Effector memory CD8-positive, alpha-beta T cell (primary cell): ENCODE measurements around the gene PLK3.
"Not testable (repeated sequence)": the region's sequence is repeated elsewhere in the genome, so short reads cannot be mapped to it uniquely, and the experiment has no call there.

Experiments
- ATAC-seq: fragments of 150-1000 bp; cut with Tn5 transposase; replicated peaks from 2 replicates; pipeline ENCODE4 v1.10.0; 2021; ENCODE audit warnings: mild to moderate bottlenecking, moderate library complexity
- DNase-seq, 3 experiments: peaks; one replicate each; pipeline ENCODE4 v3.0.0; 2021
- H3K27ac Mint-ChIP-seq, 2 donors: one replicate each; pipeline ENCODE4 v1.8.0; 2022; ENCODE audit warnings: mild to moderate bottlenecking in 2 of 2, mixed read lengths in 2 of 2, moderate library complexity in 2 of 2
- H3K27me3 Mint-ChIP-seq, 2 donors: one replicate each; pipeline ENCODE4 v1.8.0; 2022; ENCODE audit warnings: mixed read lengths in 2 of 2
- H3K36me3 Mint-ChIP-seq: one replicate; pipeline ENCODE4 v1.8.0; 2022; ENCODE audit warnings: mild to moderate bottlenecking, moderate library complexity, mixed read lengths; ENCODE audit not compliant: insufficient read depth
- H3K4me1 Mint-ChIP-seq, 2 donors: one replicate each; pipeline ENCODE4 v1.8.0; 2022; ENCODE audit warnings: low read depth in 2 of 2, mixed read lengths in 2 of 2
- H3K4me3 Mint-ChIP-seq, 2 donors: one replicate each; pipeline ENCODE4 v1.8.0; 2022; ENCODE audit warnings: mild to moderate bottlenecking in 2 of 2, mixed read lengths in 2 of 2, moderate library complexity in 2 of 2
- H3K9me3 Mint-ChIP-seq, 2 donors: one replicate each; pipeline ENCODE4 v1.8.0; 2022; ENCODE audit warnings: mixed read lengths in 2 of 2

Gene PLK3

DNA sequence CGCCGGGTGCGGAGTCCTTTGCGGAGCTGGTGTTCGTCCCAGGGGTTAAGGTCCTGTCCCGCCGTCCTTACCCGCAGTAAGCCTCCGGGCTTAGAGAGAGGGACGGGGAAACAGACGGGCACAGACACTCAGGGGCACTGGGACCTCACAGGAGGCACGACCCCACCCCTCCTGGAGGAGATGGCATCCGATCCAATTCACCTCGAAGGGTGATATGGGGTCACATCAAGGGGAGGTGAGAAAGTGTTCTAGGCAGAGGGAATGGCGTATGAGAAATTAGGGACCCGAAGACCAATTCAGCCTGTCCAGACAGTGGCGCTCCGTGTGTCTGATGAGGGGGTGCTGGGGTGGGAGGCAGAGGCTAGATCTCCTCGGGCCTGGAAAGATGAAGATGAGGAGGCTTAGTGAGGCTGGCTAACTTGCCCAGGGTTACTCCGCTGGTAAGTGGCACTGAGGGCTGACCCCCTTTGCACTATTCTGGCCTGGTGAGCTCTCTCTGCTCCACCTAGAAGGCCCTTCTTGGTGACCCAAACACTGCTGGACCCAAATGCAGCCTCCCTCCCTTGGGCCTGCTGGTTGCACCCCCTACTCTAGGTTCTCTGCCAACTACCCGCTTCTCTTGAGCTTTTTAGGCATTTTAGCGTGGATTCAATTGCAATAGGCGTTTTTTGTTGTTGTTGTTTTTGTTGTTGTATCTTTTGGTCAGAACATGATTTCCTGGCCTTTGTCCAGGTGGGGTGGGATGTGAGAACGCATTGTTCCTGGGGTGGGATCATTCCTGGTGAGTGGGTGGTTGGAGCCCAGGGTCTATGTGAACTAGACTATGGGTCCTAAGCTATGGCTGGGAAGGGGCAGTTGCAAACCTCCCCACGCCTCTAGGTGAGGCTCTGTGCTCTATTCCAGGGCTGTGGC, 20.4 kb downstream of the PLK3 start:
- H3K4me3 Mint-ChIP-seq: peak overlapping the region; percentile 89 to 93
- H3K27ac Mint-ChIP-seq: peak overlapping the region; percentile 100
- H3K9me3 Mint-ChIP-seq: no peaks in the 10 kb centered on the region
- H3K27me3 Mint-ChIP-seq: no peaks in the 10 kb centered on the region
- no peak for DNase-seq
- peaks cover 28% of the 10 kb centered on the region for H3K36me3 Mint-ChIP-seq
- peaks cover 26 to 27% of the 10 kb centered on the region in 2 donors for H3K4me1 Mint-ChIP-seq
- ATAC-seq: no peak

DNA sequence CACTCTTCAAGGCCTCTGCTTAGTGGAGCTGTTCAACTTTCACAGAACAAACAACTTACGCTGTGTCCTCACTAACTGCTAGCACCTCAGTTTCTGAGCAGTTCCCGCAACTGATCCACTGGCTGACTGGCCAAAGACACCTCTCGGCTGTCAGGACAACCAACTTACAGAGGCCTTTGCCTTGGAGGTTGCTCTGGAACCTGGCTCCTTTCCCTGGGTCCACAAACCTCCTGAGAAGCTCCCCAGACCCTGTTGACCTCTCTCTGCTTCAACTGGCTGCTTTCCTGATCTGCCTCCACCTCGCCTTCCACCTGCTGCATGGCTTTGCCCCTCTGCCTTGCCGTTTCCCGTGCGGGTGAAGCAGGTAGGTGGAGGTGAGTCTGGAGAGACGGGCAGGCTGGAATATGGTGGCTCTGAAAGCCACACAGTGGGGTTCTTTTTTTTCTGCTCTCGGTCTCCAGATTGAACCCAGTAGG, 21.1 kb downstream of the PLK3 start:
- peaks cover 30% of the 10 kb centered on the region for H3K36me3 Mint-ChIP-seq
- no peak for DNase-seq
- no peaks in the 10 kb centered on the region for H3K9me3 Mint-ChIP-seq
- H3K27me3 Mint-ChIP-seq: no peaks in the 10 kb centered on the region
- H3K27ac Mint-ChIP-seq: peak overlapping the region; percentile 100
- peak overlapping the region; percentile 89 to 93 for H3K4me3 Mint-ChIP-seq
- H3K4me1 Mint-ChIP-seq: peaks cover 26 to 27% of the 10 kb centered on the region in 2 donors
- ATAC-seq: no peak

DNA sequence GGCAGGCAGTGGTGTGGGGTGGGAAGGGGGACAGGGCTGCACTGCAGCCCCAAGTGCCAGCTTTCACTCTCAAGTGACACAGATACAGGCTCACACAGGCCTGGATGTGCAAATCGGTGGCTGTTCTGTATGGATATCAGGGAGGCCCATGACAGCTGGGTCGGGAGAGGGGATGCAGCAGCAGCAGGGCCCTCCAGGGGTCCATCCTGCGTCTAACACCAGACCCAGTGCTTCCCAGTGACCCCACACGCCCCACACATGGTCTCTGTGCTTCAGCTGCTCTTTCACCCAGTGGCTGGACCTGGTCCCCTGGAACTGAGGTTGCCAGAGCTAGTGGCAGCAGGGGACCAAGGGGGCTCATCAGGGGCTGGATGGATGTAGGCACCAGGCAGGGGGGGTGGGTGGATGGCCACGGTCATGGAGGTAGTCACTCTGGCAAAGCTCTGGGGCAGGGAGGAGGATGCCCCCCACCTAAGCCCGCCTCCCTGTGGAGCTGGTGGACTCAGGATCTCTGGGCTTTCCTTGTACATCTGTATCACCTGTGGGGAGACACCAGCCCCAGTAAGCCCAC, 22.0 kb downstream of the PLK3 start:
- Mint-ChIP-seq H3K27ac (no peak overlapping the region), H3K27me3 (no peaks in the 10 kb centered on the region)

DNA sequence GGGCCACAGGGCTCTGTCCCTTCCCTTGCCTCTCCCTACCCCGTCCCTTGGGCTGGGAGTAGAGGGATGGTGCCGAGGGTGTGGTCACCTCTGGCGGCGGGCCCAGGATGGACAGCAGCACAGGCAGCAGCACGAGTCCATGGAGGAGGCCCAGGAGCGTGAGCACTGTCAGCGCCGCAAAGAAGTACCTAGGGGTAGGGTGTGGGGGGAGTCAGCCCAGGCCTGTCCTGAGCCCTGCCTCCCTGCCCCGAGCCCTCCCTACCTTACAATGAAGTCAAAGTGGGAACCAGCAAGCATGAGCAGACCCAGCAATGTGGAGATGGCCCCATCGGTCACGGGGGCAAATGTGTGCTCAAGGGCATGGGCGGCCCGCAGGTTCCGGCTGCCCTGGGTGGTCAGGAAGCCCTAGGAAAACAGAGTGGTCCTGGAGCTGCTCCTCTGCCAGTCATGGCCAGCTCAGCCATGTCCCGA, 22.8 kb downstream of the PLK3 start:
- Mint-ChIP-seq H3K27me3 (no peaks in the 10 kb centered on the region), H3K9me3 (no peaks in the 10 kb centered on the region), H3K36me3 (peaks cover 30% of the 10 kb centered on the region), H3K27ac (no peak overlapping the region), H3K4me3 (no peak overlapping the region), H3K4me1 (peaks cover 24 to 26% of the 10 kb centered on the region in 2 donors)
- no peak for DNase-seq
- ATAC-seq: no peak

More for the DNA sequence above, 22.0 kb downstream of the PLK3 start:
- peaks cover 30% of the 10 kb centered on the region for H3K36me3 Mint-ChIP-seq
- peaks cover 26 to 27% of the 10 kb centered on the region in 2 donors for H3K4me1 Mint-ChIP-seq
- no peaks in the 10 kb centered on the region for H3K9me3 Mint-ChIP-seq
- no peak overlapping the region for H3K4me3 Mint-ChIP-seq
- no peak for DNase-seq
- no peak for ATAC-seq

DNA sequence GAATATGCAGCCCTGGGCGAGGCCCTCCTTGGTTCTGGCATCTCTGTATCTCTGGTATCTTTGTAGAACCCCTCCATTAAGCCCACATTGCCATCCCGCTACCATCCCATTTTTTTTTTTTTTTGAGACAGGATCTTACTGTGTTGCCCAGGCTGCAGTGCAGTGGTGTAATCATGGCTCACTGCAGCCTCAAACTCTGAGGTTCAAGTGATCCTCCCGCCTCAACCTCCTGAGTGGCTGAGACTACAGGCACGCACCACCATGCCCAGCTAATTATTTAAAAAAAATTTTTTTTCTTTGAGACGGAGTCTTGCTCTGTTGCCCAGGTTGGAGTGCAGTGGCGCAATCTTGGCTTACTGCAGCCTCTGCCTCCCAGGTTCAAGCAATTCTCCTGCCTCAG, 24.2 kb downstream of the PLK3 start:
- not testable (repeated sequence) for DNase-seq, H3K27me3 Mint-ChIP-seq, ATAC-seq, H3K9me3 Mint-ChIP-seq, H3K4me3 Mint-ChIP-seq, H3K27ac Mint-ChIP-seq
- peaks cover 18 to 20% of the 10 kb centered on the region in 2 donors for H3K4me1 Mint-ChIP-seq
- H3K36me3 Mint-ChIP-seq: peaks cover 20% of the 10 kb centered on the region

DNA sequence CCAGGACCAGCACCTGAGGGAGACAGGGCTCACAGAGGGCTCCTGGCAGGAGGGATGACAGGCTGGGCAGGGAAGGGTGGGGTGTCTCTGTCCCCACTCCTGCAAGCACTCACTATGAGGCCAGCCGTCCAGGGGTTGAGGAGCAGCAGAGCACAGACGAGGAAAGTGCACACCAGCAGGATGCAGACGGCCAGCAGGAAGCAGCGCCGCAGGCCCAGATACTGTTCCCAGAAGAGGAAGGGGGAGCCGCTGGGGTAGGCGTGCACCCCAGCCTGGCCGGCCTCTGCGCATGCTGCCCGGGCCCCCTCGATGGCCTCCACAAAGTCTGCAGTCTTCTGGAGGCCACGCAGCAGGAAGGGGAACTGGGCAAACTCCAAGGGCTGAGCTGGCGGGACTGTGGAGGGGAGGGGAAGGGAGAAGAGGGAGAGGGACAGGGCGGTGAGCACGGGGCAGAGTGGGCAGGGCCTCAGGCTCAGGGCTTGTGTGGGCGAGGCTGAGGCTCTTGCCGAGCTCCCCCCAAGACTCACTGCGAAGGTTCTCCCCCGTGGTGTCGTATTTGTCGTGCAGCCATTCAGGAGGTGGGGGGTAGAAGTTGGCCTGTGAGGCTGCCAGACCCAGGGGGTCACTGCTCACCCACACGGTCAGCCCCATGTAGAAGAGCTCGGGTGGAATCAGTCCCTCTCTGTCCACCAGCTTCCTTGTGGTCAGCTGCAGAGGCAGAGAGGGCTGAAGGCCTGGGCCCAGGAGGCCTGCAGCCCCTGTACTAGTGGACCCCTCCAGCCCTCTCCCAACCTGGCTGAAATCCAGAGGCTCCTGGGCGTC, 26.4 kb downstream of the PLK3 start:
- H3K27me3 Mint-ChIP-seq: no peaks in the 10 kb centered on the region
- H3K9me3 Mint-ChIP-seq: no peaks in the 10 kb centered on the region
- no peak overlapping the region for H3K4me3 Mint-ChIP-seq
- peaks cover under 1 to 3% of the 10 kb centered on the region in 2 donors for H3K4me1 Mint-ChIP-seq
- no peak for DNase-seq
- peaks cover 11% of the 10 kb centered on the region for H3K36me3 Mint-ChIP-seq
- no peak overlapping the region for H3K27ac Mint-ChIP-seq
- peak; percentile 10 for ATAC-seq

DNA sequence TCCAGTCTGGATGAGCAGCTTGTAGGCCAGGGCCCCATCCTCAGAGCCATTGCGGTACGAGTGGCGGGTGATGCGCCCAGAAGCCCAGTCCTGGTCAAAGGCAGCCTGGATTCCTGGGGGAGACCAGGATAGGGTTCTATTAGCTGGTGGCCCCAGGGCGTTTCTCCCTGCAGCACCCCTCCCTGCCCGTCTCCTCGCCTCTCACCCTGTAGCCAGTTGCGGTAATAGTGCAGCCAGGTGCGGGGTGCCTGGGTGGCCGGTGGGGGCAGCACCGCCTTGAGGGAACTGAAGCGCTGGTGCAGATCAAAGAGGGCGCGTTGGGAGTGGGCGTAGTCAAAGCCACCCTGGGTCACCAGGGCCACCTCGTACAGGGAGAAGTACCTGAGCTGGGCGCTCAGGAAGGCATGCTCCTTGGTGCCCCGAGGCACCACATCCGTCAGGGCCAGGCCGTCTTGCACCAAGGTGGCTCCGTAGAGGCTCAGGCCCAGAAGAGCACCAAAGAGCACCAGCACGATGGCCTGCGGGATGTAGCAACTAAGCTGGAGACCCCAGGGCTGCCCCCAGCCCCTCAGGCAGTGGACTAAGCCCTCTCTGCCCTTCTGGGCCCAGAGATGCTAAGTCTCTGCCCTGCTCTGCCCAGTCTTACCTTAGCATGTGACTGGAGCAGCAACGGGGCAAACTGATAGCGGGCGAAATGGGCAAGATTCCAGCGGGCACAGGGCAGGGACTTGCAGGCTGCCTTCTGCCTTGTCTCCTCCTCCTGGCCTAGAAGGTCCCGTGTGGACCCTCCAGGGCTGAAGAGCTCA, 27.2 kb downstream of the PLK3 start:
- H3K36me3 Mint-ChIP-seq: peaks cover 14% of the 10 kb centered on the region
- H3K4me1 Mint-ChIP-seq: peaks cover 0 to 3% of the 10 kb centered on the region in 2 donors
- H3K9me3 Mint-ChIP-seq: no peaks in the 10 kb centered on the region
- peak overlapping the region in 1 of 2 donors; percentile 27 for H3K4me3 Mint-ChIP-seq
- no peak overlapping the region for H3K27ac Mint-ChIP-seq
- no peaks in the 10 kb centered on the region for H3K27me3 Mint-ChIP-seq
- no peak for DNase-seq
- no peak for ATAC-seq

DNA sequence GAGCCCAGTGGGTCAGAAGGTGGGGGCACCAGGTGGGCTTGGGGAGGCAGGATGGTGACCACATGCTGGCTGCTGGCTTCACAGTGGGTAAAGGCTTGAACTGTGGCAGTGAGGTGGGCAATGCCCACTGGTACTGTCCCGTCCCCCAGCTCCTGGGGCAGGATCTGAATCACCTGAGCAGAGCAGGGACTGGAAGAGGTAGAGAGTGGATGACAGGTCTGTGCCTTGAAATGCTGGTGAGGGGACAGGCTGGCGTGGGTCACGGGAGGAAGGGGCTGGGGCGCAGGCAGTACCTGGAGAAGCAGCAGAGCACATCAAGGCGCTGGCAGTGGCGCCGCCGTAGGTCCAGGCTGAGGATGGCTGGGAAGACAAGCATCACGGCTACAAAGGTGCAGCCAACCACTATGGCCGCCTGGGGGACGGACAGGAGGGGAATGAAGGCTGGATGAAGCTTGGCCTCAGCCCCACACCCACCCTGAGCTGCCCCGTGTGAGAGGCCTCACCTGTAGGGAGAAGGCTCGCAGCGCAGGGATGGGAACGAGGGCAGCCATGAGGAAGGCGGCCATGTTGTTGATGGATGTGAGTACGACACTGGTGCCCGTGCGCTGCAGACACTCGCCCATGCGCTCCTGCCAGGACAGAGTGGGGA, 27.9 kb downstream of the PLK3 start:
- DNase-seq (no peak), ATAC-seq (no peak)
- Mint-ChIP-seq H3K9me3 (no peaks in the 10 kb centered on the region), H3K4me1 (peaks cover 0 to 3% of the 10 kb centered on the region in 2 donors), H3K27ac (no peak overlapping the region), H3K36me3 (peaks cover 8% of the 10 kb centered on the region), H3K27me3 (no peaks in the 10 kb centered on the region), H3K4me3 (peak overlapping the region in 1 of 2 donors; percentile 27)

DNA sequence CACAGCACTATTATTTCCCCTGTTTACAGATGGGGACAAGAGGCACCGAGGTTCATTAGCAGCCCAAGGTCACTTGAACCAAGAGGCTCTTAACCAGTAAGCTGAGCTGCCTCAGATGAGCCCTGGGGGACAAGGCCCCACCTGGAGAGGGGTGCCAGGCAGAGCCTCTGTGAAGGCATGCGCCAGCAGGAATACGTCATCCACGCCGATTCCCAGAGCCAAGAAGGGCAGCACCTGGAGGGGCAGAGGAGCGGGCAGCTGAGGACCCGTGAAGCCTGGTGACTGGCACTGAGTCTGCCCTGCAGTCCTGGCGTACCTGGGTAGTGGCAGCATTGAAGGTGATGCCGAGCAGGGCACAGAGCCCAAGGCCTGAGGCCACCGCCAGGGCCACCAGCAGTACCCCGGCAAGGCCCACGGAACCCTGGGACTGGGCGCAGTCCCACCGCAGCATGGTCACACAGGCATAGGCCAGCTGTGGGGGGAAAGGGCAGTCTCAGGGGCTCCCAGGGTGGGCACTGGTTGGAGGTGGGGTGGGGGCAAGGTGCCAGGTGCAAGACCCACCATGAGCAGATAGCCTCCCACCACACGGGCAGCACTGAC, 28.8 kb downstream of the PLK3 start:
- Mint-ChIP-seq H3K36me3 (peaks cover 8% of the 10 kb centered on the region), H3K9me3 (no peaks in the 10 kb centered on the region), H3K4me1 (peaks cover 0 to 3% of the 10 kb centered on the region in 2 donors), H3K27ac (no peak overlapping the region), H3K27me3 (no peaks in the 10 kb centered on the region), H3K4me3 (no peak overlapping the region)
- no peak for DNase-seq
- ATAC-seq: no peak

DNA sequence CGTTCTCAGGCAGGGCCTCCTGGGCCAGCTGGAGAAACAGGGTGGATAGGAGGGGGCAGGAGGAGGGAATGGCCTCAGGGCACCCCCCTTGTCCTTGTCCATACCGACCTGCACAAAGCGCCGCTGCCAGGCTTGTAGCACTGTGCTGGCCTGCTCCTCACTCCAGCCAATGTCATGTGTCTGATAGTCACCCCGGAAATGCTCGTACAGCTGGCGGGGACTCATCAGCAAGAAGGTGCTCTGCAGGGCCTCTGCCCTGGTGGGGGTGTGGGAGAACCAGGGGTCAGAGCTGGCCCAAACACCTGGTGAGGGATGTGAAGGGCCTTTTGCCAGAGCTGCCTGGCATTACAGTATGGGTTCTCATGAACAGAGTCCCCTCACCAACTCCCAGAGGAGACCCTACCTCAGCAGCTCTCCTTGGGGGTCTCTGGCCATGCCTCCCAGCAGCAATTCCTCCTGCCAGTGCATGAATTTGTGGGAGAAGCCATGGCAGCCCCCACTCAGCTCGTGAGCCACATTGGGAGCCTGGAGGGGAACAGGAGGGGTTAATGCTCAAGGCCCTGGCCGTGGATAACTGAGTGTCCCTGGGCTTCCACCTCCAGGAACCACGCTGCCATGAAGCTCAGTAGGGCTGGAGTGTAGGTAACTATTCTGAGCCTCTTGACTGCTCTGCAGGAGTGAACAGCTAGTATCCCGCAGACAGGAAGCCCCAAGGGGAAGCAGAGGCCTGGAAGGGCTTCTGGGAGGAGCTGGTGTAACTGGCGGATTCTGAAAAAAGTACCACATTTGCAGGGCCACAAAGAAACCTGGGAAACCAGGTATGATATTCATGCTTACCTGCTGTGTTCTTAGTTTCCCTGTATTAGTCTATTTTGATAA, 29.6 kb downstream of the PLK3 start:
- Mint-ChIP-seq H3K9me3 (no peaks in the 10 kb centered on the region), H3K4me3 (no peak overlapping the region), H3K27me3 (no peaks in the 10 kb centered on the region), H3K4me1 (peaks cover 0 to 3% of the 10 kb centered on the region in 2 donors), H3K36me3 (peaks cover 8% of the 10 kb centered on the region), H3K27ac (no peak overlapping the region)
- DNase-seq (no peak), ATAC-seq (no peak)

DNA sequence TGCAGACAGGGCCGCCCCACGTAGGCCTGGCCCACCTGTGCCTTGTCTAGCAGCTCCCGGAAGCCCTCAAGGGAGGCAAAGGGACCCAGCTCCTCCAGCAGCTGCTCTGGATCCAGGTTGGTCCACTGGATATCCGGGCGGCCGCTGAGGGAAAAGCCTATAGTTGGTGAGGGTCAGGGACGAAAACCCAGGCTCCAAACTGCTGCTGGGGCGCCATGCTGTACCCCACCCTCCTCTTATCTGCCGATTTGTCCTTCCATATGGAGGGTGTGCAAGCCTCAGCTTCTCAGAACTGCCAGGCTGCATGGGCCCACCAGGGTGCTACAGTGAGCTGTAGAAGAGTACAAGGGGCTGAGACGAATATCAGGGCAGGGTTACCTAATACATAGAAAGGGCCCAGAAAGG, 30.7 kb downstream of the PLK3 start:
- Mint-ChIP-seq H3K9me3 (no peaks in the 10 kb centered on the region), H3K4me3 (no peak overlapping the region), H3K27me3 (no peaks in the 10 kb centered on the region), H3K27ac (no peak overlapping the region), H3K36me3 (peaks cover 3% of the 10 kb centered on the region), H3K4me1 (peaks cover 5 to 7% of the 10 kb centered on the region in 2 donors)
- DNase-seq (no peak), ATAC-seq (no peak)
